Hepatocyte (in vitro differentiated cells): ENCODE results near the gene ASAP2. TPM values are rescaled to one million over a fixed set of nuclear protein-coding genes. Genes with fewer than 3 reads are reported as not detected.

Experiments
- DNase-seq: peaks from one replicate; pipeline ENCODE4 v3.0.0-alpha.2; 2016; ENCODE audit warnings: low spot score
- H2AFZ ChIP-seq: fragments of 200-600 bp; sonication (generic); 2 replicates; pipeline ENCODE4 v1.6.0; 2016; ENCODE audit warnings: antibody characterized with exemption, mild to moderate bottlenecking
- H3K27ac ChIP-seq: fragments of 200-600 bp; sonication (generic); 2 replicates; pipeline ENCODE4 v1.5.1; 2016; ENCODE audit warnings: mild to moderate bottlenecking
- H3K27me3 ChIP-seq: fragments of 200-600 bp; sonication (generic); 2 replicates; pipeline ENCODE4 v1.6.1; 2016
- H3K36me3 ChIP-seq: fragments of 200-600 bp; sonication (generic); replicated peaks from 2 replicates; pipeline ENCODE4 v1.5.1; 2016; ENCODE audit warnings: low read depth; ENCODE audit not compliant: insufficient read depth
- H3K4me1 ChIP-seq: fragments of 200-600 bp; sonication (generic); 2 replicates; pipeline ENCODE4 v1.5.1; 2016; ENCODE audit warnings: mild to moderate bottlenecking, moderate library complexity; ENCODE audit not compliant: insufficient read depth
- H3K4me2 ChIP-seq: fragments of 200-600 bp; sonication (generic); 2 replicates; pipeline ENCODE4 v1.6.0; 2016
- H3K4me3 ChIP-seq: fragments of 200-600 bp; sonication (generic); 2 replicates; pipeline ENCODE4 v1.5.1; 2016; ENCODE audit warnings: mild to moderate bottlenecking
- H3K79me2 ChIP-seq: fragments of 200-600 bp; sonication (generic); 2 replicates; pipeline ENCODE4 v1.6.0; 2017; ENCODE audit warnings: mild to moderate bottlenecking
- H3K9me2 ChIP-seq: fragments of 200-600 bp; sonication (generic); replicated peaks from 2 replicates; pipeline ENCODE4 v1.6.0; 2017; ENCODE audit warnings: mild to moderate bottlenecking; ENCODE audit not compliant: insufficient read depth
- H3K9me3 ChIP-seq: fragments of 200-600 bp; sonication (generic); 2 replicates; pipeline ENCODE4 v1.5.1; 2016; ENCODE audit warnings: low read depth, mild to moderate bottlenecking
- H4K20me1 ChIP-seq: fragments of 200-600 bp; sonication (generic); 2 replicates; pipeline ENCODE4 v1.6.0; 2016; ENCODE audit warnings: mild to moderate bottlenecking; ENCODE audit not compliant: insufficient read depth, poor library complexity, severe bottlenecking
- EZH2 ChIP-seq: fragments of 200-600 bp; sonication (generic); IDR thresholded peaks from 2 replicates; pipeline ENCODE4 v1.6.1; 2016; ENCODE audit warnings: antibody characterized with exemption, mild to moderate bottlenecking, borderline replicate concordance
- EZH2phosphoT487 ChIP-seq: fragments of 200-600 bp; sonication (generic); IDR thresholded peaks from one replicate; pipeline ENCODE4 v1.6.1; 2018; ENCODE audit warnings: antibody characterized with exemption, mild to moderate bottlenecking, low read depth, moderate library complexity; ENCODE audit not compliant: unreplicated experiment, severe bottlenecking
- WGBS: methylation state at CpG from one replicate; pipeline ENCODE4 v1.1.6; 2016; ENCODE audit warnings: low lambda C conversion rate; ENCODE audit errors: missing lambda C conversion rate; 5-methylcytosine and 5-hydroxymethylcytosine counted together
- polyA plus RNA-seq: library from polyadenylated mRNA; unstranded; fragments of >200 nt; fragmentation: Nextera tagmentation; extraction: Ambion mirVana; gene quantifications from 2 replicates; pipeline ENCODE4 v1.2.1, GENCODE V29; 2016
- total RNA-seq: library from RNA; depleted of rRNA; stranded (reverse); fragments of >200 nt; gene quantifications from 2 replicates; pipeline ENCODE4 v1.2.3, GENCODE V29; 2014
- TF ChIP-seq, protein P1 (sequence below): fragments of 200-600 bp; sonication (generic); IDR thresholded peaks from 2 replicates; pipeline ENCODE4 v1.5.1; 2016; ENCODE audit warnings: antibody characterized with exemption, mild to moderate bottlenecking; ENCODE audit not compliant: poor library complexity

ASAP2 gene
- total and polyA plus RNA-seq, 2 experiments from 2014 or later, result 13.7 to 21.3 TPM

DNA sequence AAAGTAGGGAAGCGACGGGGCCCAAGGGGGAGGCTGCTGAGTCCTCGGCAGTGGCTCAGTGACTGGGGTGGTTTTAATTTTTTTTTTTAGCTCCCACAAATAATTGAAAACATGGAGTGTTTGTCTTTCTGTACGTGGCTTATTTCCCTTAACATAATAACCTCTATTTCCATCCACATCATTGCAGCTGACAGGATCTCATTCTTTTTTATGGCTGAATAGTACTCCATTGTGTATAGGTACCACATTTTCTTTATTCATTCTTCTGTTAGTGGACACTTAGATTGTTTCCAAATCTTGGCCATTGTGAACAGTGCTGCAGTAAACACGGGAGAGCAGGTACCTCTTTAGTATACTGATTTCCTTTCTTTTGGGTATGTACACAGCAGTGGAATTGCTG is 65.1 kb downstream of the ASAP2 start:
- peaks cover 88% of the 10 kb centered on the region for H3K79me2 ChIP-seq

DNA sequence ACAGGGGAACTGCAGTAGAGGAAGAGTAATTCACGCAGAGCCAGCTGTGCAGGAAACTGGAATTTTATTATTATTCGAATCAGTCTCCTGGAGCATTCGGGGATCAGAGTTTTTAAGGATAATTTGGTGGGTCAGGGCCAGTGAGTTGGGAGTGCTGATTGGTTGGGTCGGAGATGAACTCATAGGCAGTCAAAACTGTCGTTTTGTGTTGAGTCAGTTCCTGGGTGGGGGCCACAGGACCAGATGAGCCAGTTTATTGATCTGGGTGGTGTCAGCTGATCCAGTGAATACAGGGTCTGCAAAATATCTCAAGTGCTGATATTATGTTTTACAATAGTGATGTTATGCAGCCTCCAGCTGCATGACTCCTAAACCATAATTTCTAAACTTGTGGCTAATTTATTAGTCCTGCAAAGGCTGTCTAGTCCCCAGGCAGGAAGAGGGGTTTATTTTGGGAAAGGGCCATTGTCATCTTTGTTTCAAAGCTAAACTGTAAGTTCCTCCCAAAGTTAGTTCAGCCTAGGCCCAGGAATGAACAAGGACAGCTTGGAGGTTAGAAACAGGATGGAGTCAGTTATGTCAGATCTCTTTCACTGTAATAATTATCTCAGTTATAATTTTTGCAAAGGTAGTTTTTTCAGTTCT is 67.0 kb downstream of the ASAP2 start:
- Histone ChIP-seq H2AFZ (no peak overlapping the region), H3K4me3 (no peak overlapping the region), H3K4me2 (no peak overlapping the region), H3K9me2 (no peaks in the 10 kb centered on the region), H4K20me1 (peaks cover 6% of the 10 kb centered on the region), H3K9me3 (peaks cover 6% of the 10 kb centered on the region), H3K36me3 (no peaks in the 10 kb centered on the region), H3K4me1 (peaks cover 5% of the 10 kb centered on the region), H3K27ac (no peak overlapping the region), H3K79me2 (peaks cover 82% of the 10 kb centered on the region), H3K27me3 (no peaks in the 10 kb centered on the region)
- WGBS, result 82% methylated on average over 5 of the region's 5 CpGs
- no peak for DNase-seq
- TF ChIP-seq, protein P1, sequence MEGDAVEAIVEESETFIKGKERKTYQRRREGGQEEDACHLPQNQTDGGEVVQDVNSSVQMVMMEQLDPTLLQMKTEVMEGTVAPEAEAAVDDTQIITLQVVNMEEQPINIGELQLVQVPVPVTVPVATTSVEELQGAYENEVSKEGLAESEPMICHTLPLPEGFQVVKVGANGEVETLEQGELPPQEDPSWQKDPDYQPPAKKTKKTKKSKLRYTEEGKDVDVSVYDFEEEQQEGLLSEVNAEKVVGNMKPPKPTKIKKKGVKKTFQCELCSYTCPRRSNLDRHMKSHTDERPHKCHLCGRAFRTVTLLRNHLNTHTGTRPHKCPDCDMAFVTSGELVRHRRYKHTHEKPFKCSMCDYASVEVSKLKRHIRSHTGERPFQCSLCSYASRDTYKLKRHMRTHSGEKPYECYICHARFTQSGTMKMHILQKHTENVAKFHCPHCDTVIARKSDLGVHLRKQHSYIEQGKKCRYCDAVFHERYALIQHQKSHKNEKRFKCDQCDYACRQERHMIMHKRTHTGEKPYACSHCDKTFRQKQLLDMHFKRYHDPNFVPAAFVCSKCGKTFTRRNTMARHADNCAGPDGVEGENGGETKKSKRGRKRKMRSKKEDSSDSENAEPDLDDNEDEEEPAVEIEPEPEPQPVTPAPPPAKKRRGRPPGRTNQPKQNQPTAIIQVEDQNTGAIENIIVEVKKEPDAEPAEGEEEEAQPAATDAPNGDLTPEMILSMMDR, result no peak
- no peak for TF ChIP-seq EZH2phosphoT487
- no peak for TF ChIP-seq EZH2

More for the DNA sequence above, 65.1 kb downstream of the ASAP2 start:
- no peak for DNase-seq
- no peaks in the 10 kb centered on the region for H4K20me1 ChIP-seq
- H3K4me2 ChIP-seq, result no peak overlapping the region
- H3K27me3 ChIP-seq, result no peaks in the 10 kb centered on the region
- no peaks in the 10 kb centered on the region for H3K36me3 ChIP-seq
- 96% methylated on average over 5 of the region's 5 CpGs for WGBS
- H3K4me3 ChIP-seq, result no peak overlapping the region
- TF ChIP-seq EZH2phosphoT487, result no peak
- TF ChIP-seq EZH2, result no peak
- TF ChIP-seq, protein P1, result no peak
- H3K9me2 ChIP-seq, result no peaks in the 10 kb centered on the region
- H3K27ac ChIP-seq, result no peak overlapping the region
- peaks cover 5% of the 10 kb centered on the region for H3K4me1 ChIP-seq
- H2AFZ ChIP-seq, result no peak overlapping the region
- H3K9me3 ChIP-seq, result peaks cover 6% of the 10 kb centered on the region

DNA sequence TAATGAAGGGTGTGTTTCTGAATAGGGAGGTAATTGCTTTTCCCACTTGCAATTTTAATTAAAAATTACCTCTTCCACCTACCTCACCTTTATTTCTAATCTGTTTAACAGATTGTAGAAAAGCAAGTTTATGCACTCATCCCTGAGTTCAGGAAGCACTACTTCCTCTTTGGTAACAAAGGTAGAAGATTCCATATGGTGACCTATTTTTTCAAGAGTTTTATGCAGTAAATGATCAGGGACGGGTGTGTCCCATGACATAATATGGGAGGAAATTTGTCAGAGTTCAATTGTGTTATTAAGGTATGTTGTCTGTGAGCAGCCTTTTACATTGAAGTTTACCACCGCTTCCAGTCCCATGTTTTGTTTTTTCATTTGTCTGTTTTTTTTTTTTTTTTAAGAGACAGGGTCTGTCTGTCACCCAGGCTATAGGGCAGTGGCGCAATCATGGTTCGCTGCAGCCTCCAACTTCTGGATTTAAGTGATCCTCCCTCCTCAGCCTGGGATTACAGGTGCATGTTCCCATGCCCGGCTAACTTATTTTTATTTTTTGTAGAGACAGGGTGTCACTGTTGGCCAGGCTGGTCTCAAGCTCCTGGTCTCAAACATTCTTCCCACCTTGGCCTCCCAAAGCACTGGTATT is 68.2 kb downstream of the ASAP2 start:
- Histone ChIP-seq H3K79me2 (peaks cover 70% of the 10 kb centered on the region), H3K36me3 (no peaks in the 10 kb centered on the region), H3K27ac (no peak overlapping the region), H3K4me1 (peaks cover 4% of the 10 kb centered on the region), H3K4me3 (no peak overlapping the region), H3K9me2 (no peaks in the 10 kb centered on the region), H2AFZ (no peak overlapping the region), H3K4me2 (no peak overlapping the region), H3K9me3 (peaks cover 6% of the 10 kb centered on the region), H4K20me1 (peaks cover 6% of the 10 kb centered on the region), H3K27me3 (no peaks in the 10 kb centered on the region)
- no peak for DNase-seq
- no peak for TF ChIP-seq EZH2
- no peak for TF ChIP-seq EZH2phosphoT487
- TF ChIP-seq, protein P1, result no peak
- WGBS, result 87% methylated on average over 5 of the region's 5 CpGs
